ENCODE measurements around the gene BTF3L4.

DNA sequence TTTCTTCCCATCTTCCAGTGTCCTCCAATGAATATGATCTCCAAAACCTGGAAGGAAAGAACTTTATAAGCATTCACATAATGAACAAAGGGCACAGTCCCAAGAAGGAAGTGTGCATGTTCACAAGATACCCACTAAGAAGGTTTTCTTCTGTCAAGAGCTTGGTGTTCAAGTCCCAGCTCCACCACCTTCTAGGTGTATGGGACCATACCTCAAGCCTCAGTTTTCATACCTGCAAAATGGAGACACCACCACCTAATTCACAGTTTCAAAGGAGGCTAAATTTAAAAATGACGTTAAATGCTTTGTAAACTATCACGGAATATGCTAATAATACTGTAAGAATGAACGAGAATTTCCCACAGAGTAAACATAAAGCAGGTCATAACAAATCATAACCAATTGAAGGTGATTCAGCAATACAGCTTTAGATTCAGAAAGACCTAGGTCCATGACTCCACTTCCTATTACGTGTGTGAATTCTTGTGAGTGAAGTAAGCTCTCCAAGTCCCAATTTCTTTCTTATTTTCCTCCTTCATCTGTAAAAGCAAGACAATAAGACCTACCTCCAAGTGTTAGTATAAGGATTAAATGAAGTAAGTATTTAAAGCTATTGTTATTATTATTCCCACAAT is 14.4 kb upstream of the BTF3L4 start:
- no peak for TF ChIP-seq NR3C1 (IDR thresholded peaks at IDR 0.05)
- no peak for TF ChIP-seq POLR2AphosphoS2 (conservative IDR thresholded peaks at IDR 0.05; ENCODE audit: low read length)
- TF ChIP-seq, protein P1, sequence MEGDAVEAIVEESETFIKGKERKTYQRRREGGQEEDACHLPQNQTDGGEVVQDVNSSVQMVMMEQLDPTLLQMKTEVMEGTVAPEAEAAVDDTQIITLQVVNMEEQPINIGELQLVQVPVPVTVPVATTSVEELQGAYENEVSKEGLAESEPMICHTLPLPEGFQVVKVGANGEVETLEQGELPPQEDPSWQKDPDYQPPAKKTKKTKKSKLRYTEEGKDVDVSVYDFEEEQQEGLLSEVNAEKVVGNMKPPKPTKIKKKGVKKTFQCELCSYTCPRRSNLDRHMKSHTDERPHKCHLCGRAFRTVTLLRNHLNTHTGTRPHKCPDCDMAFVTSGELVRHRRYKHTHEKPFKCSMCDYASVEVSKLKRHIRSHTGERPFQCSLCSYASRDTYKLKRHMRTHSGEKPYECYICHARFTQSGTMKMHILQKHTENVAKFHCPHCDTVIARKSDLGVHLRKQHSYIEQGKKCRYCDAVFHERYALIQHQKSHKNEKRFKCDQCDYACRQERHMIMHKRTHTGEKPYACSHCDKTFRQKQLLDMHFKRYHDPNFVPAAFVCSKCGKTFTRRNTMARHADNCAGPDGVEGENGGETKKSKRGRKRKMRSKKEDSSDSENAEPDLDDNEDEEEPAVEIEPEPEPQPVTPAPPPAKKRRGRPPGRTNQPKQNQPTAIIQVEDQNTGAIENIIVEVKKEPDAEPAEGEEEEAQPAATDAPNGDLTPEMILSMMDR (IDR thresholded peaks at IDR 0.05) = no peak
- TF ChIP-seq, protein P2, sequence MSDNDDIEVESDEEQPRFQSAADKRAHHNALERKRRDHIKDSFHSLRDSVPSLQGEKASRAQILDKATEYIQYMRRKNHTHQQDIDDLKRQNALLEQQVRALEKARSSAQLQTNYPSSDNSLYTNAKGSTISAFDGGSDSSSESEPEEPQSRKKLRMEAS (IDR thresholded peaks at IDR 0.05) = no peak
- no peak for TF ChIP-seq CHD2 (IDR thresholded peaks at IDR 0.05; ENCODE audit: low read length, partially characterized antibody)
- TF ChIP-seq MYC (IDR thresholded peaks at IDR 0.05; ENCODE audit: borderline replicate concordance, low read length) = no peak
- no peak for TF ChIP-seq ZSCAN20 (CRISPR knock-in tag; IDR thresholded peaks at IDR 0.05)
